ENCODE results near the gene MAP2.

MAP2 gene

GRCh38 chr2:209425471-209426071, 1.7 kb downstream of the MAP2 start:
- DNase-seq, result no peak

GRCh38 chr2:209426432-209426831, 2.6 kb downstream of the MAP2 start:
- no peak for DNase-seq

- DNase-seq, result no peak
Observed at GRCh38 chr2:209431701-209432100, 7.9 kb downstream of the MAP2 start.

- no peak for DNase-seq
Observed at GRCh38 chr2:209441541-209441940, 17.7 kb downstream of the MAP2 start.

- DNase-seq, result no peak
Observed at GRCh38 chr2:209442939-209443338, 19.1 kb downstream of the MAP2 start.

GRCh38 chr2:209445485-209445884, 21.6 kb downstream of the MAP2 start:
- DNase-seq, result no peak

- no peak for DNase-seq
Observed at GRCh38 chr2:209451209-209451834, 27.5 kb downstream of the MAP2 start.

- DNase-seq, result no peak
Observed at GRCh38 chr2:209456489-209456888, 32.6 kb downstream of the MAP2 start.

- DNase-seq, result no peak
Observed at GRCh38 chr2:209458008-209458979, 34.4 kb downstream of the MAP2 start.

GRCh38 chr2:209459359-209459758, 35.5 kb downstream of the MAP2 start:
- DNase-seq, result no peak

GRCh38 chr2:209460151-209460761, 36.4 kb downstream of the MAP2 start:
- DNase-seq, result no peak

GRCh38 chr2:209463226-209463625, 39.4 kb downstream of the MAP2 start:
- no peak for DNase-seq

- no peak for DNase-seq
Observed at GRCh38 chr2:209463835-209464234, 40.0 kb downstream of the MAP2 start.

- DNase-seq, result no peak
Observed at GRCh38 chr2:209468846-209469245, 45.0 kb downstream of the MAP2 start.

GRCh38 chr2:209469481-209469880, 45.6 kb downstream of the MAP2 start:
- DNase-seq, result no peak

- no peak for DNase-seq
Observed at GRCh38 chr2:209470466-209470865, 46.6 kb downstream of the MAP2 start.

GRCh38 chr2:209471037-209471436, 47.2 kb downstream of the MAP2 start:
- DNase-seq, result no peak

- no peak for DNase-seq
Observed at GRCh38 chr2:209472112-209472832, 48.4 kb downstream of the MAP2 start.

GRCh38 chr2:209472871-209473270, 49.0 kb downstream of the MAP2 start:
- DNase-seq, result no peak

- DNase-seq, result no peak
Observed at GRCh38 chr2:209473930-209474419, 50.1 kb downstream of the MAP2 start.

GRCh38 chr2:209474960-209475359, 51.1 kb downstream of the MAP2 start:
- DNase-seq, result no peak

Measured in right forelimb (tissue), 1 donor.